Measurements from ENCODE around the gene ALPG.

ALPG gene

GRCh38 chr2:232460171-232460570, 53.5 kb downstream of the ALPG start:
- DNase-seq, result no peak

Measured in hematopoietic multipotent progenitor cell treated with erythropoietin and hydrocortisone succinate and interleukin-3 and kit ligand, for 4 days (in vitro differentiated cells).